EH (cell line): ENCODE data around the gene SMCO2.
A peak's percentile ranks its signal among the peaks of the same experiment; 100 is the strongest.

ENCODE experiments used
- DNase-seq: peaks from one replicate; pipeline ENCODE4 v3.0.0-alpha.2; 2015; ENCODE audit warnings: low read depth

SMCO2 gene

DNA sequence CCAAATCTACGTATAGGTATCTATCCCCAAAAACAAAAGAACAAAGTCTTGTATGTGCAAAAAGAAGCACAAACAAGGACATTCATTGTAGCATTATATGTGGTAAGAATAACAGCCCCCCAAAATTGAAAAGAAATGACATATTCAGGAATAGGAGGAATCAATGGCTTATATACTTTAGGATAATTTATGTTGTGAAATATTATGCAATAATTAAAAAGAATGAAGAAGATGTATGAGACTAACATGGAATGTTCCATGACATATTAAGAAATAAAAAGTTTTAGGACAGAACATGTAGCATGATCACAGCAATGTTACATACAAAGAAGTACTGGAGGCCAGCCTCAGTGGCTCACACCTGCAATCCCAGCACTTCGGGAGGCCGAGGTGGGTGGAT, 9.1 kb downstream of the SMCO2 start:
- DNase-seq, result no peak

DNA sequence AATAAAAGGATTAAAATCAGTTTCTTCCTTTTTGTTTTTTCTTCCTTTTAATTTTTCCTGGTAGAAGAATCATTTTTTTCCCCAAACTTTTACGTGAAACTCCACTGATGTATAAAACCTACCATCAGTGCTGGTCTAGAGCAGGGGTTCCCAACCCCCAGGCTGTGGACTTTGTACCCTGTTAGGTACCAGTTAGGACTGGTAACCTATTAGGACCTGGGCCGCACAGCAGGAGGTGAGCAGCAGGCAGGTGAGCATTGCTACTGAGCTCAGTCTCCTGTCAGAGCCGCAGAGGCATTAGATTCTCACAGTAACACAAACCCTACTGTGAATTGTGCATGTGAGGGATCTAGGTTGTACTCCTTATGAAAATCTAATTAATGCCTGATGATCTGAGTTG, 10.1 kb downstream of the SMCO2 start:
- no peak for DNase-seq

DNA sequence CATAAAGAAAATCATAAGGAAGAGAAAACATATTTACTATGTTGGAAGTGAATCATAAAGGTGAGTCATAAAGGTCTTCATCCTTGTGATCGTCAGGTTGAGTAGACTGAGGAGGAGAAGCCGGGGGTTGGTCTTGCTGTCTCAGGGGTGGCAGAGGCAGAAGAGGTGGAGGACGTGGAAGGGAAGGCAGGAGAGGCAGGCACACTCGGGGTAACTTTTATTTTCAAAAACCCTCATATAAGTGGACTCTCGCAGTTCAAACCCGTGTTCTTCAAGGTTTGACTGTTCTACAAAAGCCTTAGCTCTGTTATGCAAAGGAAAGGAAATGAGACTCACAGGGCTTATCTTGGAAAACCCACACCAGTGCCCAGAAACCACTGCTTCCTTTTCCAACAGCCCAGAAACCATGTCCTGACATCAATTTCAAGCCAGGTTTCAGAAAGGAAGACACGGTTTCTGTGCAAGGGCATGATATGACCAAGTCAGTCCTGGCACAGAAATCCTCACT, 14.0 kb downstream of the SMCO2 start:
- no peak for DNase-seq

DNA sequence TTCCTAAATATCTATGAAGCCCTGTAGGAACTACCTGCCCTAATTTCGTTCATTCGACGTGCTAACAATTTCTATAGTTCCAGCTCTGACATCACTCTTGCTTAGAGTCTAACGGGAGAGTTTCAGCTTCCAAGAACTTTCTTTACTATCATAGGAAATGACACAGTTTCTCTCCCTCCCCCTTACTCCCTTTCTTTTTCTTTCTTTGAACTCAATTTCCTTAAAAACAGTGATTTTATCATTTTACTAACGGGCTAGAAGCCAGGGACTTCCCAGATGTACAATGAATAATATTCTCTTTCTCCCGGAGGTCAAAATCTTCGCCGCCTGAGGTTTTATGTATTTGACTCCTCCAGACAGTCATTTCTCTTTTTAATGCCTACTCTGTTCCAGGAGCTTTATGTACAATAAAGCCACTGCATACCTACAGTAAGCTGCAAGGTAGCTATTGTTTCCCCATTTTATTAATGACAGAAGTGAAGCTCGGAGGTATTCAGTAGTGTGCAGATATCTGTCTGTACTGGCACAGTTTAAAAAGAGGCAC, 15.7 kb downstream of the SMCO2 start:
- DNase-seq, result peak; percentile 73

DNA sequence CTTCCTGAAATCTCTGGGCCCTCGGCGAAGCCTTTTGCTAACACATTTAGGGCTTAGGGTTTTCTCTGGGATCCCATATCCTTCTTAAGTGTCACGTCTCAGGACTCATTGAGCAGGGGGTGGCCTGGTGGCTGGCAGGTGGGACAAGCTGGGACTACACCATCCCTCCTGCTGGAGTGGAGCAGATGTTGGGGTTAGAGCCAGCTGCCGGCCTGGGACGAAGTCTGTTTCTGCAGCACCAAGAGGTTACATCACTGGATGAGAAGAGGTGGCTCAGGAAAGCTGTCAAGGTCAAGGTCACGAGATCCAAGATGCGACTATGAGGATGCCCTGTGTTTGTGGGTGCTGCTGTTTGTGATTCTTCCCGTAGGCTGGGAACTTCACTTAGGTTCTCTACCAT, 16.3 kb downstream of the SMCO2 start:
- no peak for DNase-seq

DNA sequence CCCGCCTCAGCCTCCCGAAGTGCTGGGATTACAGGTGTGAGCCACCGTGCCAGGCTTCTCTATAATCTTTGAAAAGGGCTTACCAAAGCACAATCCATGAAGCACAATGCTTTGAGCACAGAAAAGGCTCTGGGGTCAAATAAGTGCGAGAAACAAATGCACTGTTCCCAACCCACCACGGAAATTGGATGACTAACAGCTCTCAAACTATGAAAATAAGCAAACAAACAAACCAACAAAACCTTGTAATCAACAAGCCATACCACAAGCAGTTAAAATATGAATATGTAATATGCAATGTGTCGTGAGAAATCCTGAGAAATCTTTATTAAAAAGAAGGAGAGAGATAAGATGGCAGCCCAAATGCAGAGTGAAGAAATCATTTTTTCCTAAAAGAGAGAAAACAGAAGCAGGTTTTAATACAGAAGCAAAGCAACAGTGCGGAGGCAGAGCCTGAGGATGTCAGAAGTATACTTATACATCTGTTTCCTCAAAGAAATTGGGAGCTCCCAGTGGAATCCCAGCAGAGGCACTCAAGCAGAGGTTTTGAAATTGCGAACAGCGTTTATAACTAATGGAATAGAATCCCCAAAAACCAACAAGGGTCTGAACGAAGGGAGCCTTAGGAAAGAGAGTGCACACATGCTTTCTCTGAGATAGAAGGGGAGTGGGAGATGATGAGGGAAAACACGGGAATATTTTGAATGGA, 17.1 kb downstream of the SMCO2 start:
- DNase-seq, result no peak

DNA sequence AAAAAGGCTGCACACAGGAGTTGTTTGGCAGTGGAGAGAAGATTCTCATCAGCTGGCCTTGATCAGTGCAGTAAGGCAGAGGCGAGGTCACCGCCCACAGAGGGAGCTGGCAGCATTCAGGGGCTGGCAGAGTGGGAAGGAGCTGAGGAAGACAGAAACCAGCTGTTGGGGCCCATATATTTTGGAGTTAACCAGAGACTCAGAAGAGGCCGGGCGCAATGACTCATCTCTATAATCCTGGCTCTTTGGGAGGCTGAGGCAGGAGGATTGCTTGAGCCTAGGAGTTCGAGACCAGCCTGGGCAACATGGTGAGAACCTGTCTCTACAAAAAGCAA, 17.7 kb downstream of the SMCO2 start:
- DNase-seq, result peak; percentile 39

DNA sequence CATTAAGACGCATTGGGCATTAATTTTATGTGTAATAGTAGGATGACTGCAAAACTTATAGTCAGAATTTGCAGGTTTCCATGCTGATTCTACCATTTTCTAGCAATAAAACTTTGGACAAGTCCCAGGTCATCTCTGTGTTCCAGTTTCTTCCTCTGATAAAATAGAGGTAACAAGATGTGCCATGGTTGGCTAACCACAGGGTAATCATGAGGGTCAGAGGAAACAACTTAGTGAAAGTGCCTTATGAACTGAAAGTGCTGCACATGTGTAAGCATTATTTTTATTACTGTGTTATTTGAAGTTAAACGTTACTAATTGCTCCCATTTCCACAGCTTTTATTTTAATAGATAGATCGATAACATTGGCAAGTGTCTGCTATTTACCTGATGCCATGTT, 21.1 kb downstream of the SMCO2 start:
- DNase-seq, result no peak

DNA sequence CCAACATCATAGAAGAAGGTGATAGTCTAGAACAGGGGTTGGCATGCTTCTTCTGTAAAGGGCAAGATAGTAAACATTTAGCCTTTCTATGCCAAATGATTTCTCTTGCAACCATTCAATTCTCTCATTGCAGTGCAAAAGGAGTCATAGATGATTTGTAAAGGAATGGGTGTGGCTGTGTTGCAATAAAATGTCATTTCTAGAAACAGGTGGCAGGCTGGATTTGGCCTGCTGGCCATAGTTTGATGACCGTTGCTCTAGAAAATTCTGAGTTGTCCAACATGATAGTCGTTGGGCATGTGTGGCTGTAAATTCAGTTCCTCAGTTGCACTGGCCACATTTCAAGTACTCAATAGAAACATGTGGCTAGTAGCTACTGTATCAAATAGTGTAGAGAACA, 21.7 kb downstream of the SMCO2 start:
- no peak for DNase-seq

DNA sequence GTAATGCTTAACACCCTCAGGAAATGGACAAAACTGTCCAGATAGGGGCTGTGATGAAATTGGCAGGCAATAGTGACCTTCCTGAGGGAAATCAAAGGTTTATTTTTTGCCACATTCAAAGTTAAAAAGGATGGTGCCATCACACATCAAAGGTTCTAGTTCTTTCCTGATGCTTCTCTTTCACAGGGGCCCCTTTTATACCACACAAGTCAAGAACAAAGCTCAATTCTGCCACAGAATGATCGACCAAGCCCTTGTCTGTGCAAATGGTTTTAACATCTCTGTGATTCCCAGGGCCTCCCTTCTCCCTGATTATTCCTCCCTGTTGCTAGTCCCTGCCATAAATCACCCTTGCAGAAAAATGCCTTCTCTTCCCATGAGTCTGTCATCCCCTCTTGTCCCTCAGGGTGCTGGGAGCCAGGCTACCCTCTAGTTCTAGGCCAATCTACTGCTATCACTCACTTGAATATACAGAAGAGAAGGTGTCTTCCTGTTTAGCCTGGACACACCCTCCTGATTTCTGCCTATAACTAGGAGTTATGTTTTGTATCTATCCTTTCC, 22.7 kb downstream of the SMCO2 start:
- DNase-seq, result no peak

DNA sequence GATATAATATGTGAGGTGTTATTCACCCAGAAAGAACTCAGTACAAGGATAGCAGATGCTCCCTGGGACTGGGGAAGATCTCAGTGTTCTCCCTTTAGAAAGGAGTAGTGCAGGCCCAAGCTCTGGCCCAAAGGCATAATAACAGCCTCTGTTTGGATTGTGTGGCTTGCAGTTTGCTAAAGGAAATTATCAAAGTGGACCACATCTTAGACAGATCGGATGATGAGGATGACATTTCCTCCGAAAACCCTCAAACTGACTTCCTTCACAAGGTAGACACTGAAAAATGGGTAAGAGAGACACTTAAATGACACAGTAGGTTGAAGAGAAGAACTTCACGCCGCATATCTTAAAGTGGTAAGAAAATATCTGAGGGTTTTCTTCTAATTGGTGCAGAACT, 26.1 kb downstream of the SMCO2 start:
- DNase-seq, result no peak

DNA sequence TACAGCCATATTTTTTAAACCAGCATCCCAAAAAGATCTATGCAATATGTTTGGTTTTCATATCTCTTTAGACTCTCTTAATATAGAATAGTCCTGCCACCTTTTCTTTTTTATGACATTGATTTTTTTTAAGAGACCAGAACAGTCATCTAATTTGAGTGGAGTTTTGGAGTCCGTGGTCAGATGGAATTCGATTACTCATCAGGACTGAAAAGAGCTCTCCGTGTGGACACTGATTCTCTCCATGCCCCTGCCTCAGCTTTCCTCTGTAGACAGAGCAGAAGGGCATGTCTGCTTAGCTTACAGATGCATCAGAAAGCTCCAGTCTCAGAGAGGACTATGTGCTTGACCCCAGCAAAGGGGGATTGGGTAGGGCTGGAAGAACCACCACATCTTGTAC, 27.8 kb downstream of the SMCO2 start:
- peak; percentile 91 for DNase-seq

DNA sequence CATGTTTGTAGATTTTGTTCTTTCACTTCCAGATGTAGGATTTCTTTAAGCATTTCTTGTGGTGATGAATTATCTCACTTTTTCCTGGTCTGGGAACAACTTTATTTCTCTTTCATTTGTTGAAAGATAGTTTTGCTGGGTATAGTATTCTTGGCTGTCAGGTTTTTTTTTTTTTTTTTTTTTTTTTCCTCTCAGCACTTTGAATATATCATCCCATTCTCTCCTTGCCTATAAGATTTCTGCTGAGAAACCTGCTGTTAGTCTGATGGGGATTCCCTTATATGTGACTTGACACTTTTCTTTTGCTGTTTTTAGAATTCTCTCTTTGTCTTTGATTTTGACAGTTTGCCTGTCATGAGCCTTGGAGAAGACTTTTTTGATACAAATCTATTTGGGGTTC, 30.5 kb downstream of the SMCO2 start:
- no peak for DNase-seq

DNA sequence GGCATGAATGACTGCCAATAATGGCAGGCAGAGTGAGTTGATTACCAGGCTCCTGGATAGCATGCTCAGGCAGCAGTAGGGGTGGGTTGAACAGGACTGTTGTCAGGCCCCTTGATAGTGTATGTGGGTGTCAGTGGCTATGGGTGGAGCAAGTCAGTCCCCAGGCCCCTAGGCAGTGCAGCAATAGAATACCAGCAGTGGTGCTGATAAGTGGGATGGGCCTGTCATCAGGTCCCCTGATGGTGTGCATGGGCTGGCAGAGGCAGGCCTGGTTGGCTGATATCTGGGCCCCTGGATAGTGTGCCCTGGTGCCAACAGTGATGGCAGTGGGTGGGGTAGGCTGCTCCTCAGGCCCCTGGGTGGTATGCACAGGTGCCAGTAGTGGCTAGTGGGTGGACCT, 32.4 kb downstream of the SMCO2 start:
- no peak for DNase-seq

DNA sequence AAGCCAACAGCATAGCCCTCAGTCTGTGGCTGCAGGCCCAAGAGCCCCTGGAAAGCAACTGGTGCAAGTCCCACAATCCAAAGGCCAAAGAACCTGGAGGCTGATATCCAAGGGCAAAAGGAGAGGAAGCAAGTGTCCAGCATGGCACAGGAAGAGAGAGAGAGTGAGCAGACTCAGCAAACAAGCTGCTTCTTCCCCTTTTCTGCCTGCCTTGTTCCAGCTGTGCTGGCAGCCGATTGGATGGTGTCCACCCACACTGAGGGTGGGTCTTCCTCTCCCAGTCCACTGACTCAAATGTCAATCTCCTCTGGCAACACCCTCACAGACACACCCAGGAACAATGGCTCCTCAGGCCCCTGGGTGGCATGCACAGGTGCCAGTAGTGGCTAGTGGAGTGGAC, 33.5 kb downstream of the SMCO2 start:
- no peak for DNase-seq

DNA sequence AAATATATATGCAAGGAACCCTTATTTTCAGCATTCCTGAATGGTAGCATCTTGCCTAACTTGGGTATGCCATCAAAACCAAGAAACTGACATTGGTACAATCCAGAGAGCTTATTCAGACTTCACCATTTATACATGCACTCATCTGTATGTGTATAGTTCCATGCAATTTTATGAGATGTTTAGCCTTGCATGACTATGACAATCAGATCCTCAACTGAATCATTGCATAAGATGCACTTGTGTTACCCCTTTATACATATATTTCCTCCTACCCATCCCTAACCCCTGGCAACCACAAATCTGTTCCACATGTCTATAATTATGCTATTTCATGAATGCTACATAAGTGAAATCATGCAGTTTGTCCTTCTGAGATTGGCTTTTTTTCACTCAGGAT, 40.4 kb downstream of the SMCO2 start:
- DNase-seq, result peak; percentile 41

DNA sequence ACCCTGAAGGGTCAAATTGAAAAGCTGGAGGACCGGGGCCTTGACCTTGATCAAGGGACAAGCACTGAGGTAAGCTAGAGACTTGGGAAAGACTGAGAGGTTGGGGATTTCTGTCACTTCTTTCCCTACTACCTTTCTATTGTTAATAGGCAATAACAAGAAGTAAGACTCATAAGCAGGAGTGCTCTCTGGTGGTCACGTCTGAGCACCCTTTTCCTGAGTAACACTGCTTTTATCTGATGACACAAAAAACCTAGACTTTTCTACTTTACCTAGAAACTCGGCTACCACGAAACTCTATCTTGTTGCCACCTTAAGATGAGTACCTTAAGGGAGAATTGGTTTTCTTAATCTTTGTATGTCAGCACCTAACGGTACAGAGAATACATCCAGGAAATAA, 41.9 kb downstream of the SMCO2 start:
- DNase-seq, result no peak

DNA sequence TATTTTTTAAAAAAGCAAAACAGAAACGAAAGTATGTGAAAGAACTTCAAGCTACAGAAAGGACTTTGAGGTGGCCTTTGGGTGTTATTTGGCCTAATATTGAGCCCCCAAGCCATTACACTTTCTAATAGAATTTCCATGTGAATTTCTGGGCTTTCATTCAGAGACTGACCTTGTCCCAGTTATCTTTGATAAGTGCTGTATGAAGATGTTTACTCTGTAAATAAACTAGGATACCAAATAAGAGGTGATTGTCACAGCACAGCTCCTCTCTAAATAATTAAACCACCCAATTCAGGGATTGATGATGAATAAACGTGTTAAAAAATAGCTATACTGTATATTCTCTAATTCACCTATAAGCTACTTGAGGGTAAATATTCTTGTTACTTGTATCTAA, 44.7 kb downstream of the SMCO2 start:
- no peak for DNase-seq

DNA sequence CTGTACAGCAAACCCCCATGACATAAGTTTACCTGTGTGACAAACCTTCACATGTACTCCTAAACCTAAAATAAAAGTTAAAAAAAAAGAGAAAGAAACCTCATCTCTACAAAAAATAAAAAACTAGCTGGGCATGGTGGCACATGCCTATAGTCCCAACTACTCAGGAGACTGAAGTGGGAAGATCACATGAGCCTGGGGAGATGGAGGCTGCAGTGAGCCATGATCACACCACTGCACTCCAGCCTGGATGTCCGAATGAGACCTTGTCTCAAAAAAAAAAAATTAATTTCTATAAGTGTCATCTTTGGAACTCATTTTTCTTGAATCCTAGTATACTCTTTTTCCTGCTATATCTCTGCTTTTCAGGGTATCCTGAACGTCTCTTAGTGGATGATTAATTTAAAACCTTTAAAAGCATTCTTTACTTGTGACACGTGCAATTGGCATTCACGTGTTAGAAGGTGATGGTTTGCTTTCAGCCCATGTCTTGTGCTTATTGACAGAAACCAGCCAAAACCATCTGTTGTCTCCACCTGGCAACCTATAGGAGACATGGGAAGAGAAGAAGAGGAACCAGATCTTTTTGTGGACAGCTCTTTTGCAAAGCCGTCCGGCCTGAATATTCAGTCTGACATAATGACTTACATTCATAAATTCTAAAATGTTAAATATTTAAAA, 46.9 kb downstream of the SMCO2 start:
- DNase-seq, result peak; percentile 33

DNA sequence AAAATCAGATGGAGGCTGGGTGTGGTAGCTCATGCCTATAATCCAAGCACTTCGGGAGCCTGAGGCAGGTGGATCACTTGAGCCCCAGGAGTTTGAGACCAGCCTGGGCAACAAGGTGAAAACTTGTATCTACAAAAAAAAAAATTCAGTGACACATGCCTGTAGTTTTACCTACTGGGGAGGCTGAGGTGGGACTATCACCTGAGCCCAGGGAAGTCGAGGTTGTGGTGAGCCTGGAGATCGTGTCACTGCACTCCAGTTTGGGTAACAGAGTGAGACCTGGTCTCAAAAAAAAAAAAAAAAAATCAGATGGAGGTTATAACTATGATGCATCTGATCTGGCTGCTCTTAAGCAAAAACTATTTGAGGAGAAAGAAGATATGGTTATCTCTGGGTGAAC, 50.9 kb downstream of the SMCO2 start:
- DNase-seq, result no peak

DNA sequence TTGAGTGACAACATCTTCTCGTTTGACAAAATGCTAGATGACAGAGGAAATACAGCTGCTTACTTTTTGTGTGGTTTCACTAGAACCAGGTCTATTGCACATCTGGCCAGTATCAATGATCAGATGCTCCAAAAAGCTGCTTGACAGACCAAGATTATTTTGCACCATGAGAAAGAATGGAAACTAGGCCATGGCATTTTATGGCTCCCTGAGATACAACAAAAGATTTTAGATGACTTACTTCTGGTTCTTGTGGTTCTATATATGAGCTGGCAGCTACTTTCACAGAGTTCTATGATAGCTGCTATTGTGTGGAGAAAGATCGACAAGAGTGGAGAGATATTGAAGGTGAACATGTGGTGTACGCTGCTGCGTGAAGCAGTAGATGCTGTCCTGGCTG, 51.6 kb downstream of the SMCO2 start:
- DNase-seq, result no peak

DNA sequence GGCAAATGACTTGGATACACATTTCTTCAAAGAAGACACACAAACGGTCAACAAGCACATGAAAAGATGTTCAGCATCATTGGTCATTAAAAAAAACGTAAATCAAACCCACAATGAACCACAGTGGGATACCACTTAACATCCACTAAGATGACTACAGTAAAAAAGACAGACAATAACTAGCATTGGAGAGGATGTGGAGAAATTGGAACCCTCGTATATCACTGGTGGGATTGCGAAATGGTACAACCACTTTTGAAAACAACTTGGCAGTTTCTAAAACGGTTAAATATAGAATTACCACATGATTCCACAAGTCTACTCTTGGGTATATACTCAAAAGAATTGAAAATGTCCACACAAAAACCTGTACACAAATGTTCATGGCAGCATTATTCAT, 52.2 kb downstream of the SMCO2 start:
- peak; percentile 40 for DNase-seq

DNA sequence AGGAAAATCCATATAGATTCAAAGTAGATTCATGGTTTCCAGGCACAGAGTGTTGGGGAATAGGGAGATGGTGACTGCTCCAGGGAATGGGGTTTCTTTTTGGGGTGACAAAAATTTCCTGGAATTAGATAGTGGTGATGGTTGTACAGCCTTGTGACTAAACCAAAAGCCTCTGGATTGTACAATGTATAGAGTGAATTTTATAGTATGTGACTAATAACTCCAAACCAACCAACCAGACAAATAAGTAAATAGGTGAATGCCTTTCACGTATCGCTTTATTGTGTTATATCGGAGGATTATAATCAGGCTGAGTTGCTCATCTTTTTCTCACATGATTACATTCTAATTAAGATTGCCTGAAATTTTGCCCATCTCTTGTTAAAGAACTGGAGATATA, 52.8 kb downstream of the SMCO2 start:
- DNase-seq, result no peak
